ENCODE measurements around the gene ARHGAP44.

- TF ChIP-seq, protein P1, sequence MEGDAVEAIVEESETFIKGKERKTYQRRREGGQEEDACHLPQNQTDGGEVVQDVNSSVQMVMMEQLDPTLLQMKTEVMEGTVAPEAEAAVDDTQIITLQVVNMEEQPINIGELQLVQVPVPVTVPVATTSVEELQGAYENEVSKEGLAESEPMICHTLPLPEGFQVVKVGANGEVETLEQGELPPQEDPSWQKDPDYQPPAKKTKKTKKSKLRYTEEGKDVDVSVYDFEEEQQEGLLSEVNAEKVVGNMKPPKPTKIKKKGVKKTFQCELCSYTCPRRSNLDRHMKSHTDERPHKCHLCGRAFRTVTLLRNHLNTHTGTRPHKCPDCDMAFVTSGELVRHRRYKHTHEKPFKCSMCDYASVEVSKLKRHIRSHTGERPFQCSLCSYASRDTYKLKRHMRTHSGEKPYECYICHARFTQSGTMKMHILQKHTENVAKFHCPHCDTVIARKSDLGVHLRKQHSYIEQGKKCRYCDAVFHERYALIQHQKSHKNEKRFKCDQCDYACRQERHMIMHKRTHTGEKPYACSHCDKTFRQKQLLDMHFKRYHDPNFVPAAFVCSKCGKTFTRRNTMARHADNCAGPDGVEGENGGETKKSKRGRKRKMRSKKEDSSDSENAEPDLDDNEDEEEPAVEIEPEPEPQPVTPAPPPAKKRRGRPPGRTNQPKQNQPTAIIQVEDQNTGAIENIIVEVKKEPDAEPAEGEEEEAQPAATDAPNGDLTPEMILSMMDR (IDR thresholded peaks at IDR 0.05): no peak
- no peak for TF ChIP-seq EP300 (IDR thresholded peaks at IDR 0.05)
Measured at GRCh38 chr17:12907477-12907876, 118.2 kb downstream of the ARHGAP44 start.

Data from esophagus muscularis mucosa (tissue), 3 donors.